DND-41 (cell line): ENCODE results near the gene COG8.

ENCODE experiments used
- ATAC-seq: fragments of 200-7000 bp; cut with Tn5 transposase; 3 replicates; pipeline ENCODE4 v1.9.1; 2021; ENCODE audit warnings: low read depth; ENCODE audit not compliant: insufficient read depth
- DNase-seq: peaks from one replicate; pipeline ENCODE4 v3.0.0-alpha.2; 2020
- H2AFZ ChIP-seq: 2 replicates; pipeline ENCODE4 v1.6.0; 2012; ENCODE audit warnings: low read depth, low read length
- H3K27ac ChIP-seq: 2 replicates; pipeline ENCODE4 v1.5.1; 2012; ENCODE audit warnings: low read length, inconsistent platforms
- H3K27me3 ChIP-seq: fragments of 200-600 bp; sonication (generic); 2 replicates; pipeline ENCODE4 v1.6.0; 2012; ENCODE audit warnings: low read length, mild to moderate bottlenecking, inconsistent platforms; ENCODE audit not compliant: insufficient read depth, poor library complexity
- H3K36me3 ChIP-seq: 2 replicates; pipeline ENCODE4 v1.5.1; 2012; ENCODE audit warnings: low read length, inconsistent platforms; ENCODE audit not compliant: insufficient read depth
- H3K4me1 ChIP-seq: 2 replicates; pipeline ENCODE4 v1.5.1; 2012; ENCODE audit warnings: mild to moderate bottlenecking, low read length; ENCODE audit not compliant: insufficient read depth
- H3K4me2 ChIP-seq: 2 replicates; pipeline ENCODE4 v1.6.0; 2012; ENCODE audit warnings: mild to moderate bottlenecking, moderate library complexity, low read length, inconsistent platforms; ENCODE audit not compliant: insufficient read depth
- H3K4me3 ChIP-seq, 2 experiments: fragments of 200-600 bp in 1 of 2; shearing (Covaris generic) in 1 of 2; 2 replicates each; pipeline ENCODE4 v1.5.1; 2012 to 2016; ENCODE audit warnings: inconsistent platforms in 2 of 2, low read length in 2 of 2, mild to moderate bottlenecking in 2 of 2, low read depth in 1 of 2, moderate library complexity in 1 of 2
- H3K79me2 ChIP-seq: 2 replicates; pipeline ENCODE4 v1.6.0; 2012; ENCODE audit warnings: low read length, inconsistent platforms; ENCODE audit not compliant: insufficient read depth
- H3K9ac ChIP-seq: 2 replicates; pipeline ENCODE4 v1.6.0; 2012; ENCODE audit warnings: low read depth, mild to moderate bottlenecking, inconsistent platforms, low read length, moderate library complexity
- H3K9me3 ChIP-seq: 2 replicates; pipeline ENCODE4 v1.5.1; 2012; ENCODE audit warnings: low read length, moderate library complexity, mild to moderate bottlenecking, inconsistent platforms; ENCODE audit not compliant: insufficient read depth, severe bottlenecking
- H4K20me1 ChIP-seq: 2 replicates; pipeline ENCODE4 v1.6.0; 2012; ENCODE audit warnings: low read length; ENCODE audit not compliant: insufficient read depth
- CTCF ChIP-seq: IDR thresholded peaks from 2 replicates; pipeline ENCODE4 v1.5.1; 2012; ENCODE audit warnings: borderline replicate concordance, low read length, moderate library complexity, mild to moderate bottlenecking; ENCODE audit not compliant: poor library complexity, severe bottlenecking; ENCODE audit errors: extremely low read depth
- EZH2 ChIP-seq: IDR thresholded peaks from 3 replicates; pipeline ENCODE4 v1.6.1; 2012; ENCODE audit warnings: borderline replicate concordance, low read depth, mild to moderate bottlenecking, moderate library complexity, low read length, inconsistent platforms; ENCODE audit not compliant: severe bottlenecking

COG8 gene

GRCh38 chr16:69285240-69285639 lies 54.1 kb downstream of the COG8 start:
- Histone ChIP-seq H2AFZ (no peak overlapping the region), H3K27ac (no peak overlapping the region), H3K4me3 (no peak overlapping the region), H4K20me1 (no peaks in the 10 kb centered on the region), H3K4me2 (no peak overlapping the region), H3K36me3 (peaks cover 20% of the 10 kb centered on the region), H3K79me2 (no peaks in the 10 kb centered on the region), H3K4me1 (no peaks in the 10 kb centered on the region), H3K27me3 (no peaks in the 10 kb centered on the region), H3K9me3 (no peaks in the 10 kb centered on the region), H3K9ac (no peak overlapping the region)
- ATAC-seq (no peak), DNase-seq (no peak)
- TF ChIP-seq EZH2 (no peak), CTCF (no peak)

GRCh38 chr16:69283851-69284250 lies 55.5 kb downstream of the COG8 start:
- Histone ChIP-seq H3K4me1 (no peaks in the 10 kb centered on the region), H4K20me1 (no peaks in the 10 kb centered on the region), H3K36me3 (peaks cover 20% of the 10 kb centered on the region), H3K9me3 (no peaks in the 10 kb centered on the region), H3K79me2 (no peaks in the 10 kb centered on the region), H2AFZ (no peak overlapping the region), H3K9ac (no peak overlapping the region), H3K4me2 (no peak overlapping the region), H3K27me3 (no peaks in the 10 kb centered on the region), H3K27ac (no peak overlapping the region), H3K4me3 (no peak overlapping the region)
- DNase-seq (no peak), ATAC-seq (no peak)
- TF ChIP-seq CTCF (no peak), EZH2 (no peak)

- no peaks in the 10 kb centered on the region for H4K20me1 ChIP-seq
- no peaks in the 10 kb centered on the region for H3K4me1 ChIP-seq
- DNase-seq (no peak), ATAC-seq (no peak)
- H3K4me3 ChIP-seq = no peak overlapping the region
- H3K27me3 ChIP-seq = no peaks in the 10 kb centered on the region
- no peaks in the 10 kb centered on the region for H3K36me3 ChIP-seq
- no peak overlapping the region for H3K27ac ChIP-seq
- no peak overlapping the region for H2AFZ ChIP-seq
- H3K79me2 ChIP-seq = no peaks in the 10 kb centered on the region
- H3K9me3 ChIP-seq = no peaks in the 10 kb centered on the region
- TF ChIP-seq CTCF (no peak), EZH2 (no peak)
- no peak overlapping the region for H3K9ac ChIP-seq
- H3K4me2 ChIP-seq = no peak overlapping the region
Observed at GRCh38 chr16:69277413-69277812, 62.0 kb downstream of the COG8 start.
